Globus pallidus (tissue), 1 donor: ENCODE measurements around the gene UFD1.

Experiments
- DNase-seq: peaks from one replicate; pipeline ENCODE4 v3.0.0-alpha.2; 2015; ENCODE audit warnings: low spot score

Gene UFD1

DNA sequence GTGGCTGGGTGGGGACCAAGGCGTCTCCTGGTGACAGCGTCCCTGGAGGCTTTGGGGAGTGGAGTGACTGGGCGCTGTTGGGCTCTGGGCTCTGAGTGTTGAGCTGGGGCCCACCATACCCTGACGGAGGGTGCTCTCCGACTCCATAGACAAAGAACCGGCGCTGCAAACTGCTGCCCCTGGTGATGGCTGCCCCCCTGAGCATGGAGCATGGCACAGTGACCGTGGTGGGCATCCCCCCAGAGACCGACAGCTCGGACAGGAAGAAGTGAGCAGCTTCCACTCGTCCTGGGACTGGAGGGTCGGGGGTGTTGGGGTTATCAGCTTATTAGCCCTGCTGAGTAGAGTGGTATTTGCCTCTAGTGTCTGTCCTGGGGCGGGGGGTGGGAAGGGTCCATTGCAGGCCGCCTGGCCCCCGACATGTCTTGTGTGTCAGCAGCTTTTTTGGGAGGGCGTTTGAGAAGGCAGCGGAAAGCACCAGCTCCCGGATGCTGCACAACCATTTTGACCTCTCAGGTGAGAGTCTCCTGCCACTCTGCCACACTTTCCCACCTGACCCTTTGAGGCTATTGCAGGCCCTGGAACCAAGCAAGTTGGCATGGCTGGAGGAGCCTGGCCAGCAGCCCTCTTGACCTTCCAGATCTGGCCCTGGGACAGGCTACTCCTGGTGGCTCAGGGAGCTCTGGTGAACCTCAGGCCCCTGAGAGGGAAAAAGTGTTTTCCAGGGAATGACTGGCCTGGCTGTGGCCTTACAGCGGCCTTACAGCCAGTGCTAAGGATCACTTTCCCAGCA, 37.6 kb upstream of the UFD1 start:
- DNase-seq = no peak

DNA sequence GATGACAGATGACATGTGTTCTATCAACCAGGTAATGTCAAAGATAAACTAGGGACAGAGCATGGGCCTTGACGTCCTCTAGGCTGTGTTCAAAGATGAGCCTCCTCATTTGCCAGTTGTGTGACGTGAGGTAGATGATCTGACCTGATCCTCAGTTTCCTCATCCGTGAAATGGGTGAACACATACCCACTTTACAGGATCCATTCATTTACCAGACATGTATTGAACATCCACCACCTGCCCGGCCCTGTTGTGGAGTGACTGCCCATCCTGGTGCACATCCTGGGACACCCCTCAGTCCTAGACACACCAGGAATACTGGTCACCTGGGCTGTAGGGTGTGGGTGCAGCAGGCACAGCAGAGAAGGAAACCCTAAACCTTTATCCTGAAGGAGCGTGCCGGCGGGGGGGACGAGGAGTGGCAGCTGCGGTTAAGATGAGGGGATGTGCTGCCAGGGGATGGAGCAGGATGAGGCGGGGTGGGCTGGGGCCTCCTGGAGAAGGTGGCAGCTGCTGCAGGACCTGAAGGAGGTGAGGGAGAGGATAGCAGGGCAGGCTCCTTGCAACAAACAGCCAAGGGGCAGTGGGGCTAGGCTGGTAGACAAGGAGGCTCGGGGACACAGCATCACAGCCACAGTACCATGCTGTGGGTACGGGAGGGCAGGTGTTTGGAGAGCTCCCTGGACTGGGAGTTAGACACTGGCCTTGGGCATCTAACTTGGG, 36.8 kb upstream of the UFD1 start:
- no peak for DNase-seq

DNA sequence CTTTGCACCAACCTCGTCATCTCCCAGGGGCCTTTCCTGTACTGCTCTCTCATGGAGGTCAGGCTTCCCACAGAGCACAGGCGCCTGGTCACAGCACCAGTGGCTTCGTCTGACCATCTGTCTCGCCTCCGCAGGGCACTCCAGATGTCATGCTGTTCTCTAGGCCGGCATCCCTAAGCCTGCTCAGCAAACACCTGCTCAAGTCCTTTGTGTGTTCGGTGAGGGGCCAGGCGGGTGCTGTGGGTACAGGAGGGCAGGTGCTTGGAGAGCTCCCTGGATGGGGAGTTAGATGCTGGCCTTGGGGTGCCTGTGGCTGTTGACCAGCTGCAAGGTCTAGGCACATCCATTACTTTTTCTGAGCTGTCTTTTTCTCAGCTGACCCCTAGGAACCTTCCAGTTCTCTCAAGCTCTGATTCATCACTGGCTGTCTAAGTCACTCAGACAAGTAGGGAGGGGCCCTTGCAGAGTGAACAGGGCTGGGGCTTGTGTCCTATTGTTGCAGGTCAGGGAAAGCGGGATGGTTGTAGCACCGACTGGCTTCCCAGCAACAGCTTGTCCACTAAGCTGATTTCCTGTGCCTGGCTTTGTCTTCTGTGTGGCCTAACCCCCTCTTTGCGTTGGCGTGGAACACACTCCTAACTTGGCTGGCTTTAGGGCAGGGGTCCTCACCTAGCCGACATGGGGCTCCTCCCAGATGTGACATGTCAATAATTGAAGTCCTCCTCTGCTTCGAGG, 36.0 kb upstream of the UFD1 start:
- DNase-seq = no peak

DNA sequence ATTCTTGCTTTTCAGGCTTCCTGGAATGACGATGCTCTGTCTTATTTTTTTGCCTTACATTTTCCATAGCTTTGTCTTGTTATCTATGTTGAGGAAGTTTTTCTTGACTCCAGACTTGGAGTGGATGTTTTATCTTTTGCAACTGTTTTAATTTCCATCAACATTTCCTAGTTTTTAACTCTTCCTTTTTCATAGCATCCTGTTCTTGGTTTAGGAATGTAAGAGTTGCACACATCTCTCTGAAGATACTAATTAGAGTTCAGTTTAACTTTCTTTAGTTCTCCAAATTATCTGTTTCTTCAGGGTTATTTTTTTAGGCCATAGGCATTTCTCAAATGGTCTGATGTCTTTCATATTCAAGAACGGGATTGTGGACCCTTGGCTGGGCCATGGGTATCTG, 34.8 kb upstream of the UFD1 start:
- DNase-seq = no peak

DNA sequence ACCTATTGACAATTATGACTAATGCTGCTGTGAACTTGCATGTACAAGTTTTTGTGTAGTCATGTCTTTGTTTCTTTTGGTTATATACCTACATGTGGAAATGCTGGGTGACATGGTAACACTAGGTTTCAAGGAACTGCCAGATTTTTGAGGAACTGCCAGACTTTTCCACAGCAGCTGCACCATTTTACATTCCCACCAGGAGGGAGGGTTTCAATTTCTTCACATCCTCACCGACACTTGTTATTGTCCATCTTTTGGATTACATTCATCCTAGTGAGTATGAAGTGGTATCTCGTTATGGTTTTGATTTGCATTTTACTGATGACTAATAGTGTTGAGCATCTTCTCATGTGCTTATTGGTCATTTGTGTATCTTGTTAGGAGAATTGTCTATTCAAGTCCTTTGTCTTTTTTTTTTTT, 31.9 kb upstream of the UFD1 start:
- DNase-seq = no peak

DNA sequence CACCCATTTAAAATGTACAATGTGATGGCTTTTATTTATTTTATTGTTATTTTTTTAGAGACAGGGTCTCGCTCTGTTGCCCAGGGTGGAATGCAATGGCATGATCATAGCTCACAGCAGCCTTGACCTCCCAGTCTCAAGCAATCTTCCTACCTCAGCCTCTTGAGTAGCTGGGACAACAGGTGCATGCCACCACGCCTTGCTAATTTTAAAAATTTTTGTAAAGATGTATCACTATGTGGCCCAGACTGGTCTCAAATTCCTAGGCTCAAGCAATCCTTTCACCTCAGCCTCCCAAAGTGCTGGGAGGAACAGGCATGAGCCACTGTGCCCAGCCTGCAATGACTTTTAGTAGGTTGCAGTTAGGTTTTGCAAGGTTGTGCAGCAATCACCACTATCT, 30.9 kb upstream of the UFD1 start:
- DNase-seq = no peak

DNA sequence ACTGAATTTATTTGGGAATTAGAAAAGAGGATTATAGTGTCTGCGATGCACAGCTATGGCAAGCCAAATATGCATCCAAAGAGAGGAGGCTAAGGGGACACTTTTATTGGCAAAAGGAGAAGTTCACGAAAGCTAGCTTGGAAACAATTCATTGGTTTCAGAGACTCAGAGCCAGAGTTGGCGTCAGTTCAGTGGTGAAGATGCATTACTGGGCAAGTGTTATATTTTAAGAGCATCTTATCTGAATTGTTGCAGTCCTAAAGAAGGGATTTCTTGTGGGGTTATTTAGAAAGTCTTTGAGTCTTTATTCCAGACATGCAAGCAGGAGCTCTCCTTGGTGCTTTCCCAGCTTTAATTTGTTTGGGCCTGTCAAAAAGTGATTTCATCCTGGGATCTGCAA, 30.2 kb upstream of the UFD1 start:
- DNase-seq = no peak

DNA sequence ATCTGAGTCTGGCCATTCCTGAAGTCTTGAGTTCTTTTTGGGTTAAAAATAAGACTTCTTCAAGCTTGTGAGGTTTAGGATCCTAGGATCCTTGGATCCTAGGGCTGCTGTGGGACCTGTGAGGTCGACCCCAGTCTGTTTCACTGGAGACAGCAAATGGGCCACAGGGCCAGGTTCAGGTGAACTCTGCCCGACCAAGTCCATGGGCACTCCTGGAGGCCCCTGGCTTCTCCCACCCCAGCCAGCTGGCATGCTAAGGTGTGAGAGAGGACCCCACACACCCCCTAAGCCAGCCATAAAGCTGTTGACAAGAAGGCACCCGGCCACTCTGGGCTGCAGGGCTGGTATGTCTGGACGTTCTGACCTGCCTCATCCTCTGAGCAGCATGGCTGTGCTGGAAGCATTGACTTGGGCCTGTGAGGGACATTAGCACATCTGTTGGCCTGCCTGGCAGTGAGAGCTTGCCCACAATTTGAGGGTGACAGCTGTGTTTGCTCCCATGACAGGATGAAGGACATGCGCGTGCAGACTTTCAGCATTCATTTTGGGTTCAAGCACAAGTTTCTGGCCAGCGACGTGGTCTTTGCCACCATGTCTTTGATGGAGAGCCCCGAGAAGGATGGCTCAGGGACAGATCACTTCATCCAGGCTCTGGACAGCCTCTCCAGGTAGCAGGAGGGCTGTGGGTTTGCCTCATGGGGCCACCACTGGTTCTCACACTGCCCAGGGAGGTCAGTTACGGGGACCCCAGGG, 29.2 kb upstream of the UFD1 start:
- no peak for DNase-seq

DNA sequence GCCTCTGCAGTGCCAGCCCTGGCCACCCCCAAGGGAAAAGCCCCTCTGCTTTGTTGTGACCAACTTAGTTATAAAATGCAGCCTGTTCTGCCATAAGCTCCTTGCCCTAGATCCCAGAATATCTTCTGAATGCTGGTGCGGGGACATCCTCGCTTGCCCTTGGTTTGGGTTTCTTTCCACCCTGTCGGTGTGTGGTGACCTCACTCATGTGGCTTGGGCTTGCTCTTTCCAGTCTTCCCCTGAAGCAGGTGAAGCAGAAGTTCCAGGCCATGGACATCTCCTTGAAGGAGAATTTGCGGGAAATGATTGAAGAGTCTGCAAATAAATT, 28.5 kb upstream of the UFD1 start:
- no peak for DNase-seq

DNA sequence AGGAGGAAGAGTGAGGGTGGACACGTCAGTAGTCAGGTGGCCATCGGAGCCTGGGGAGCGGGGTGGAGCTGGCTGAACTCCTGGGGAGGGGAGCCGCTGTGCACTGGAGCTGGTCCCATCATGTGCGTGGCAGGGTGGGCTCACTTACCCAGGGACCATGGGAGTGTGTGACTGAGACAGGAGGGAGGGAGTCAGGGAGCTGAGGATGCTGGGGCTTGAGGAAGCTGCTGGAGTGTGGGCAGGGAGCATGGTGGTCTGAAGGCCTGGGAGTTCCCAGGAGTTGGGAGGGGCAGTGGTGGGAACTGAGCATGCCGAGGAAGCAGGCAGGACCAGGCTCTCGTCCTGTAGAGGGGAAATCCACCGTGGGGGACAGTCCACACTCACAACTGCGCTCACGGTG, 27.2 kb upstream of the UFD1 start:
- DNase-seq = no peak

DNA sequence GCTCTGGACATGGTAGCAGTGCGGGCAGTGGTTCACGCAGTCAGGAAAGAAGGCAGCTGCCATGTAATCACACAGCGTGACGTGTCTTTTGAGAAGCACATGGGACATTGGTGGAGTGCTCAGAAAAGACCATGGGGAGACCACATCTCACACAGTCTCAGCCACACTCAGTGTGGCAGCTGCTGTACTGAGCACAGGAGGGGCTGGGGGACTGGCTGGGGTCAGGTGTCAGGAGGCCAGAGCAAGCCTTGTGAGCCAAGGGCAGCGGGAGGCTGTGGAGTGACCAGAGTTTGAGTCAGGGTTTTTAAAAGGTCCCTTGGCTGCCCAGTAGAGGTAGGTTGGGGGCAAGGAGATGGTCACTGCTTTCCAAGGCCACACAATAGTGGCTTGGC, 26.7 kb upstream of the UFD1 start:
- DNase-seq = no peak

DNA sequence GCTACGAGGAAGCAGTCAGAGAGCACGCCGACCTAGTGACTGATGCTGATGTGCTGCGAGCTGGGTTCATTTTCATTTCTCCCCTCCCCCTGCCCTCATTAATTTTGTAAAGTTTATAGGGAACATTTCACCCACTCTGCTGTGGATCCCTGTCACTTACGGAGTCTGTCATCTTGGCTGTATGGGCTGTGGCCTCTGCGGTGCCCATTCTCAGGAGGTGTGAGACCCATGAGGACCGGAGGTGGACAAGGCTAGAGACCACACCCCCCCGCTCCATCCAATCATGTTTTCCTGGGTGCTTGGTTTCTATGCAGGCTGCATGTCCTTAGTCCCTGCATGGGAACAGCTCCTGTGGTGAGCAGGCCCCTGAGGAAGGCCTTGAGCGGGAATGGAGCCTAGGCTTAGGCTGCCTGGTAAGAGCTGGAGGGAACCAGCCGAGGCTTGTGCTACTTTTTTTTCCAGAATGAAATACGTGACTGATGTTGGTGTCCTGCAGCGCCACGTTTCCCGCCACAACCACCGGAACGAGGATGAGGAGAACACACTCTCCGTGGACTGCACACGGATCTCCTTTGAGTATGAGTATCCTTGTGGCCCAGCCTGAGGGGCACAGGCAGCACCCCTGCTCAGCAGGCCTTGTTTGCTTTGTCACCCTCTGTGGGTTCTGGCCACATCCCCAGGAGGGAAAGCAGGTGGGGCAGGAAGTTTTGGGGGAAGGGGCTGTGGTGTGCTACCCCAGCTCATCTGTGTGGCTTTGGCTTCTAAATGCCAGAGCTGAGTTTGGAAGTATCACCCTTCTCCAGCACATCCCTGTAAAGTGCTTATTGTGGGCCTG, 26.1 kb upstream of the UFD1 start:
- no peak for DNase-seq

DNA sequence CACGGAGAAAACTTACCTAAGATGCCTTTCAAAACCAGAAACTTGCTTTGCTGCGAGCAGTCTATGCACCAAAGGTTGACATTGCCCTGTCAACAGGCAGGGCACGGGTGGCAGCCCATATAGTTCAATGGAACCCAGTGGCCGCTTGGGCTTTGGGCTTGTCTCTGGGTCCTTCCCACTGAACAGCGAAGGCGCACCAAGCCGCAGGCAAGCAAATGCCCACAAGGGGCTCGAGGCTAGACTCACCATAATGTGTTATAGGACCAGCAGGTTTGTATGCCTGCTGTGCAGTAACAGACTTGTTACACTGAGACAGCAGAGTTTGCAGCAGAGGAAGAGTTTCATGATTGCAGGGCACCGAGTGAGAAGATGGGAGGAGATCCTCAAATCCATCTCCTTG, 24.9 kb upstream of the UFD1 start:
- no peak for DNase-seq

DNA sequence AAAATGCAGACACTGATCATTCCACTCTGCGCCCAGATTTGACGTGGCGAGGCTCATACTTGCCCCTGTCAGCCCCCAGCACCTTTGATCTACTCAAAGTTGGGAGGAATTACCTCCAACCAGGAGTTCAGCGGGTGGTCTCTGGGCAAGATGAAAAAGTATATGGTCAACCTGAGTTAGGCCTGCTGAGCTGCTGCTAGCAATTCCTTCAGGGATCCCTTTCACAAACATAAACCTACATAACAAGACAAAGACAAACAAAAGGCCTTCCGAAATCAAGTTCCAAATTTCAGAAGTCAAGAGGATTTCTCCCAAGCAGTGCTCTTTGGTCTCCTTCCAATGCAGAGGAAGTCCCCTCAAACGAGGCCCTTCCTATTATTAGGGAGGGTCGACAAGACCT, 24.4 kb upstream of the UFD1 start:
- DNase-seq = no peak

DNA sequence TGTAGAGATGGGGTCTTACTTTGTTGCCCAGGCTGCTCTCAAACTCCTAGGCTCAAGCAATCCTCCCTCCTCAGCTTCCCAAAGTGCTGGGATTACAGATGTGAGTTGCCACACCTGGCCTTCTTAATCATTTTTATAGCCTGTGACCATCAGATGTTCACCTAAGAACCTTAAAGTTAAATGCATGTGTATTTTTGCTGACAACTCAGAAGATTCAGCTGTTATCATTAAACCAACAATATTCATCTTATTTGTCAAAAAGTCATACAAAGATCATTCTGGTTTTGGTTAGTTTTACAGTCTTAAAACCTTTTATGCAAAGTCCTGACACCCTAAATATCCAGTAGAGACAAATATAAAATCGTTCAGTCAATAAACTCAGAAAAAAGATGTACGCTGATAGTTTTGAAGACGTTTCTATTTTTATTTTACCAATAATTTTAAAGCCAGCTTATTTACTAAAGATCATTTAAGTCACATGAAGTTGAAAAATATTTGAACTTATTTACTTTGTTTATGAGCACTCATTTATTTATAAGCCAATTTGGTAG, 23.0 kb upstream of the UFD1 start:
- no peak for DNase-seq

DNA sequence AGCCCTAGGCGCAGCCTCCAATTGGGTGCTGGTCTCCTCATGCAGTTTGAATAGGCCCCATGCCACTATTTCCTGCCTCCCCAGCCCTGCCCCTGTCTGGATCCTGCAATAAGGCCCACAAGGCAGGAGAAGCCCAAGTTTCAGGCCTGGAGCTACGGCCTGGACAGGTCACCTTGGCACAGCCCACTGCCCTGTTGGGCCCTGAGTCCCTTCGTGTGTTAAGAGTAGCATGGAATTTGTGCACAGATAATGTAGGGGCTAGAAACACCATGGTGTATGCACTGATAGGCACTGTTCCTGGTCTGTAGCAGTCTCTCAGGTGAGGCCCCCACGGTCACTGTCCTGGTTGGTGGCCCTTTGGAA, 20.9 kb upstream of the UFD1 start:
- DNase-seq = no peak

DNA sequence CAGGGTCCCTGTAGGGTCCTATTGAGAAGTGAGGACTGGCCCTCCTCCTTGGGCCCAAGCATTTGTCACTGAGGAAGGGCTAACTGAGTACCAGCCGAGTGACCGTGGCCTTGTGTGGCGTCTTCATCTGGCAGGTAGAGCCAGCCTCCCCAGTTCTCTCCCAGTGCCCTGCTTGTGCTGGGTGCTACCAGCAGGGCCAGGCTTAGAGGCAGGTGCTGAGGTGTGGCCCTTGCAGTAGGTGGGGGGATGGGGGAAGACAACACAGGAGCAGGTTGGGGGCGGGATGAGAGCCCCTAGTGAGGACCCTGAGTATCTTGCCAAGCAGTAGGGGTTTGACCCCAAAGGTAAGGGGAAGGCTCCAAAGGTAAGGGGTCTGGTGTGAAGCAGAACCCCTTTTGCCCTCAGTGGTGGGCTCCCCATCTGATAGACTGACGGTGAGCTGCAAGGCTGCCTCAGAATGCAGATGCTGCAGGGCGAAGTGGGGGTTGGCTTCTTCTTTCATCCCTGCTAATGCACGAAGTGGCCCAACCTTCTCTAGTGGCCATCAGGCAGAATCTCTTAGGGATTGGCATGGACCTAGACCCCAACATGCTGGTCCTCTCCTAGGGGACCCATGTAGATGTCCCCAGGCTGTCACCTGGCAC, 20.4 kb upstream of the UFD1 start:
- no peak for DNase-seq

DNA sequence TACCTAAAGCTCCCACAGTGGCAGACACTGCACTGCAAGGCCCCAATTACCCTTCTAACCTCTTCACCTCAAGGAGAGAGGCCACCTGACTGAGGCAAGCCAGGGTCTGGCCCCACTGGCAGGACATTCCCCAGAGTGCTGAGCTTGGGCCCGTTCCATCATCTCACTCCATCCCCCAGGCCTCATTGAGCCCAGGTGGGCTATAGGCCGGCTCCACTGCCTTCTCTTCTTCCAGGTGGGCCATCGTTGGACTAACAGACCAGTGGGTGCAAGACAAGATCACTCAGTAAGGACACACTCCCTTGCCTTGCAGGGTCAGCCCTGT, 19.8 kb upstream of the UFD1 start:
- DNase-seq = no peak

DNA sequence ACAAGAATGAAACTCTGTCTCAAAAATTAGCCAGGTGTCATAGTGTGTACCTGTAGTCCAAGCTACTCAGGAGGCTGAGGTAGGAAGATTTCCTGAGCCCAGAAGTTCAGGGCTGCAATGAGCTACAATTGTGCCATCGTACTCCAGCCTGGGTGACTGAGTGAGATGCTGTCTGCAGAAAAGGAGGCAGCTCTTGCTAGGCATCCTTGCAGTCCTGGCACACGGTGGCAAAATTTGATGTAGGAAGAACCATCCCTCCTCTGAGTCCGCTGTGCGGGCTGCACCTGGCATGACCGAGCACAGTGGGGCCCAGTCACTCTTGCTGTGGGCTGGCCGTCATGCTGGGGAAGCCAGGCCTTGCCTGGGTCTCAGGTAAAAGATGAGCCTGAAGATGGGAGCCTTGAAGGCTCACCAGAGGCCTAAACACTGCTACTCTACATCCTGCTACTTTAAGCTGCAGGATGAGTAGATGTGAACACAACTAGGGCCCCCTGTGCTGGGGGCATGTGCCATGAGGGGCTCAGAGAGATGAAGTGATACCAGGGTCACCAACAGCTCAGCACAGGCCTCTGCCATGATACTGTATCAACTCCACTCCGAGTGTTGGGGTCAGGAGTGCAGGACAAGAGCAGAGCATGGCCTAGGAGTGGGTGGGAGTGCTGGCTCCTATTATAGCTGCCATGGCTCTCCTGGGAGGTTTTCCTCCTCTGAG, 19.3 kb upstream of the UFD1 start:
- DNase-seq = no peak

DNA sequence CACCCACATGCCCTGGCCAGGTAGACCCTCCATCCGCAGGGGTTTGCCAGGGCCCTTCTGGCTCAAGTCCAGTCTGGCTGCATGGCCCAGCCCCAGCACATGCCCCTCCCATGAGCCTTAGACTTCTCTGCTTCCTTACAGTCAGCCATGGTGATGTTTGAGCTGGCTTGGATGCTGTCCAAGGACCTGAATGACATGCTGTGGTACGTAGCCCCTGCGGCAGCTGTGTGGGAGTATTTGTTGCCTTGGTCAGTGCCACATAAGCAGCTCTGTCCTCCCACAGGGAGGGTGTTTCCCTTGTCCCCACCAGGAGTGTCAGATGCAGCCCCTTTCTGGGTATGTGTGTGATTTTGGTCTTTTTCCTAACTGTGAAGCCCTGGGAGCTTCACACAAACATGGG, 18.3 kb upstream of the UFD1 start:
- DNase-seq = no peak

DNA sequence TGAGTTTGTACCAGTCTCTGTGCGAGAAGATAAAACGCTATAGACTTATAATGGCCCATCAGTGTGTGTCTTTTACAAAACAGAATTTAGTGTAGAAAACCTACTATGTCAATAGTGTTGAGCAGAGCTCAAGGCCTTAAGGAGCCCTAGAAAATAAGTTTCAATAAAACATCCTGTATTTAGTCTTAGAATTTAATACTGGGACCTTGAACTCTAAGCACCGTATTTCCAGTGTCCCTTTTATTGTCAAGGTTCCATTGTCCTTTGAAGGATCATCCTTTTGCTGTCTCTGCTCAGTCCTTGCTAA, 17.3 kb upstream of the UFD1 start:
- DNase-seq = no peak
